ENCODE results near the gene GFRA1. TPM values are rescaled to one million over a fixed set of nuclear protein-coding genes. Genes with fewer than 3 reads are reported as not detected.

Gene GFRA1
- total and polyA plus RNA-seq, 12 donors = 0.38 to 9.3 (median 1.7) TPM

- peaks cover 0 to 35% (median 16%) of the 10 kb centered on the region in 7 donors for H3K27me3 ChIP-seq
- intact Hi-C loops (cut with DNase I) = no loop called here
- H3K27ac ChIP-seq = no peak overlapping the region
- H3K36me3 ChIP-seq = no peaks in the 10 kb centered on the region
- no peak for TF ChIP-seq CTCF (IDR thresholded peaks at IDR 0.05)
- peaks cover 0 to under 1% (median 0%) of the 10 kb centered on the region in 9 donors for H3K4me1 ChIP-seq
- no peaks in the 10 kb centered on the region for H3K9me3 ChIP-seq
- no peak for DNase-seq
- H3K4me3 ChIP-seq = no peak overlapping the region
- 66 to 74% methylated on average over 10 of the region's 10 CpGs for WGBS, 2 donors
- ATAC-seq = no peak
Observed at GRCh38 chr10:116265686-116266085, 7.3 kb downstream of the GFRA1 start.

- no peaks in the 10 kb centered on the region for H3K9me3 ChIP-seq
- no peak overlapping the region for H3K4me3 ChIP-seq
- 88 to 89% methylated on average over 7 of the region's 7 CpGs for WGBS, 2 donors
- H3K27ac ChIP-seq = no peak overlapping the region
- TF ChIP-seq CTCF (IDR thresholded peaks at IDR 0.05) = no peak
- DNase-seq (no peak), ATAC-seq (no peak)
- H3K36me3 ChIP-seq = no peaks in the 10 kb centered on the region
- H3K27me3 ChIP-seq = peaks cover 0 to 31% (median 11%) of the 10 kb centered on the region in 7 donors
- intact Hi-C loops (cut with DNase I) = no loop called here
- no peaks in the 10 kb centered on the region for H3K4me1 ChIP-seq
Observed at GRCh38 chr10:116263870-116264655, 8.9 kb downstream of the GFRA1 start.

GRCh38 chr10:116262678-116263077, 10.3 kb downstream of the GFRA1 start:
- no peaks in the 10 kb centered on the region for H3K36me3 ChIP-seq
- intact Hi-C loops (cut with DNase I) = no loop called here
- no peak for TF ChIP-seq CTCF (IDR thresholded peaks at IDR 0.05)
- 89 to 90% methylated on average over 3 of the region's 3 CpGs for WGBS, 2 donors
- no peak overlapping the region for H3K27ac ChIP-seq
- no peaks in the 10 kb centered on the region for H3K4me1 ChIP-seq
- peaks cover 0 to 32% (median 4%) of the 10 kb centered on the region in 7 donors for H3K27me3 ChIP-seq
- no peak overlapping the region for H3K4me3 ChIP-seq
- no peaks in the 10 kb centered on the region for H3K9me3 ChIP-seq
- ATAC-seq (no peak), DNase-seq (no peak)

GRCh38 chr10:116260599-116260998, 12.4 kb downstream of the GFRA1 start:
- no peaks in the 10 kb centered on the region for H3K9me3 ChIP-seq
- no peak for TF ChIP-seq CTCF (IDR thresholded peaks at IDR 0.05)
- H3K27ac ChIP-seq = no peak overlapping the region
- no peak for ATAC-seq
- no peaks in the 10 kb centered on the region for H3K36me3 ChIP-seq
- H3K4me3 ChIP-seq = no peak overlapping the region
- peaks cover 0 to 21% (median 8%) of the 10 kb centered on the region in 7 donors for H3K27me3 ChIP-seq
- DNase-seq = no peak
- H3K4me1 ChIP-seq = no peaks in the 10 kb centered on the region
- 65 to 71% methylated on average over 2 of the region's 2 CpGs for WGBS, 2 donors
- intact Hi-C loops (cut with DNase I) = no loop called here
